ENCODE results near the gene C9orf152. TPM values are rescaled to one million over a fixed set of nuclear protein-coding genes. Genes with fewer than 3 reads are reported as not detected.

Gene C9orf152
- total RNA-seq, 1 experiment from 2014 or later: not detected

- Mint-ChIP-seq H3K9me3 (peaks cover 15% of the 10 kb centered on the region), H3K4me1 (no peaks in the 10 kb centered on the region), H3K4me3 (no peak overlapping the region), H3K36me3 (peaks cover 2% of the 10 kb centered on the region; the same call in 1 of the 2 replicates), H3K27ac (no peak overlapping the region), H3K27me3 (ENCODE audit: low read depth) (no peaks in the 10 kb centered on the region)
- ChIA-PET POLR2A (no interaction called here), CTCF (interaction anchor here (1.0 to 1.7 kb wide), 2 partner anchors 29 to 30 kb away, joined by 3 to 12 read pairs; no protein-coding TSS in a partner anchor)
- ATAC-seq (no peak), DNase-seq (ENCODE audit: low spot score) (no peak)
- TF ChIP-seq MXD4 (CRISPR knock-in tag; IDR thresholded peaks at IDR 0.05; ENCODE audit: borderline replicate concordance): no peak
- TF ChIP-seq KAT7 (CRISPR knock-in tag; IDR thresholded peaks at IDR 0.05; ENCODE audit: borderline replicate concordance): no peak
- TF ChIP-seq ARID4B (CRISPR knock-in tag; IDR thresholded peaks at IDR 0.05; ENCODE audit: borderline replicate concordance): no peak
- no peak for TF ChIP-seq HMGA2 (CRISPR knock-in tag; IDR thresholded peaks at IDR 0.05)
- no peak for TF ChIP-seq GABPB1 (CRISPR knock-in tag; IDR thresholded peaks at IDR 0.05)
- no peak for TF ChIP-seq ZNF219 (CRISPR knock-in tag; IDR thresholded peaks at IDR 0.05; ENCODE audit: borderline replicate concordance)
- TF ChIP-seq SOX15 (CRISPR knock-in tag; IDR thresholded peaks at IDR 0.05): no peak
- TF ChIP-seq AR (CRISPR knock-in tag; IDR thresholded peaks at IDR 0.05): no peak
- no peak for TF ChIP-seq ZNF532 (CRISPR knock-in tag; IDR thresholded peaks at IDR 0.05; ENCODE audit: borderline replicate concordance)
- no peak for TF ChIP-seq JAZF1 (CRISPR knock-in tag; IDR thresholded peaks at IDR 0.05)
- TF ChIP-seq ZNF671 (CRISPR knock-in tag; IDR thresholded peaks at IDR 0.05): no peak
Observed at GRCh38 chr9:110214090-110214489, 6.1 kb upstream of the C9orf152 start.

GRCh38 chr9:110213413-110214044 is 5.6 kb upstream of the C9orf152 start:
- H3K4me1 Mint-ChIP-seq: no peaks in the 10 kb centered on the region
- CTCF ChIA-PET: interaction anchor here (1.0 to 1.7 kb wide), 3 partner anchors 29 to 30 kb away, joined by 3 to 12 read pairs (median 3); no protein-coding TSS in a partner anchor
- H3K4me3 Mint-ChIP-seq: no peak overlapping the region
- TF ChIP-seq USF1 (CRISPR knock-in tag; IDR thresholded peaks at IDR 0.05): no peak
- peak; percentile 56; the same call in 1 of the 2 replicates for TF ChIP-seq GABPB1 (CRISPR knock-in tag; IDR thresholded peaks at IDR 0.05)
- no peak for TF ChIP-seq SMAD3 (CRISPR knock-in tag; IDR thresholded peaks at IDR 0.05; ENCODE audit: borderline replicate concordance)
- TF ChIP-seq ZNF263 (CRISPR knock-in tag; IDR thresholded peaks at IDR 0.05; ENCODE audit: low read depth): no peak
- TF ChIP-seq USF2 (CRISPR knock-in tag; IDR thresholded peaks at IDR 0.05): no peak
- TF ChIP-seq FOXP1 (CRISPR knock-in tag; IDR thresholded peaks at IDR 0.05; ENCODE audit: borderline replicate concordance): no peak
- no peak for TF ChIP-seq NFATC4 (CRISPR knock-in tag; IDR thresholded peaks at IDR 0.05)
- peaks cover 2% of the 10 kb centered on the region; the same call in 1 of the 2 replicates for H3K27me3 Mint-ChIP-seq (ENCODE audit: low read depth)
- ATAC-seq (no peak), DNase-seq (ENCODE audit: low spot score) (no peak)
- no peak overlapping the region for H3K27ac Mint-ChIP-seq
- H3K9me3 Mint-ChIP-seq: peaks cover 16% of the 10 kb centered on the region
- peaks cover 2% of the 10 kb centered on the region; the same call in 1 of the 2 replicates for H3K36me3 Mint-ChIP-seq
- POLR2A ChIA-PET: no interaction called here
